Frontal cortex (tissue), 4 donors: ENCODE results near the gene WDR47. TPM values are rescaled to one million over a fixed set of nuclear protein-coding genes. Genes with fewer than 3 reads are reported as not detected.
"Not testable (repeated sequence)": the region's sequence is repeated elsewhere in the genome, so short reads cannot be mapped to it uniquely, and the experiment has no call there.

Experiments used
- DNase-seq, 2 donors: peaks; one replicate each; pipeline ENCODE4 v3.0.0; 2012; ENCODE audit warnings: low spot score in 2 of 2
- FAIRE-seq: peaks from 2 replicates; lab custom pipeline; 2012; peaks lifted over from hg19 to GRCh38; lab: Jason Lieb, UNC
- total RNA-seq: library from RNA; depleted of rRNA; stranded (reverse); fragments of >200 nt; gene quantifications from one replicate; pipeline ENCODE4 v1.2.3, GENCODE V29; 2014
- donor health status: control.
- donor health status: control.
- donor health status: control.

Gene WDR47
- total RNA-seq, 1 donor from 2014 or later, result 277 TPM

DNA sequence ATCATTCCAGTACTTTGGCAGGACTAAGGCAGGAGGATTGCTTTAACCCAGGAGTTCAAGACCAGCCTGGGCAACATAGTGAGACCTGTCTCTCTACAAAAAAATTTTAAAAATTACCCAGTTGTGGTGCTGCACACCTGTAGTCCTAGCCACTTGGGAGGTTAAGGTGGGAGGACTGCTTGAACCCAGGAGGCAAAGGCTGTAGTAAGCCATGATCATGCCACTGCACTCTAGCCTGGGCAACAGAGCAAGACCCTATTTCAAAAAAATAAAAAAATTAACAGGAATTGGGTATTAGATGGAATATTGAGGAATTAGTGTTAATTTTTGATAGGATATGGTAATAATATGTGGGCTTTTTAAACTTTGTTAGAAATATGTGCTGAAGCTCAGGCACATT is 17.1 kb upstream of the WDR47 start:
- no peak for FAIRE-seq
- DNase-seq, result no peak

GRCh38 chr1:109056064-109056463 is 14.2 kb upstream of the WDR47 start:
- DNase-seq (no peak), FAIRE-seq (no peak)

DNA sequence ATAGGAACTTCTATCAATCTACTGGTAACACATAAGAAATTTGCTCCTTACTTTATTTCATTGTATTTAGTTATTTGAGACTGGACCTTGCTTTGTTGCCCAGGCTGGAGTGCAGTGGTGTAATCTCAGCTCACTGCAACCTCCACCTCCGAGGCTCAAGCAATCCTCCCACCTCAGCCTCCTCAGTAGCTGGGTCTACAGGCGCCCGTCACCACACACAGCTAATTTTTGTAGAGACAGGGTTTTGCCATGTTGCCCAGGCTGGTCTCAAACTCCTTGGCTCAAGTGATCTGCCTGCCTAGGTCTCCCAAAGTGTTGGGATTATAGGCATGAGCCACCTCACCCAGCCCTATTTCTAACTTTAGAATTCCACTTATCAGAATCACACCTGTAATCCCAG is 10.2 kb upstream of the WDR47 start:
- not testable (repeated sequence) for FAIRE-seq, DNase-seq

GRCh38 chr1:109050228-109050995 is 8.5 kb upstream of the WDR47 start:
- DNase-seq (no peak), FAIRE-seq (no peak)

DNA sequence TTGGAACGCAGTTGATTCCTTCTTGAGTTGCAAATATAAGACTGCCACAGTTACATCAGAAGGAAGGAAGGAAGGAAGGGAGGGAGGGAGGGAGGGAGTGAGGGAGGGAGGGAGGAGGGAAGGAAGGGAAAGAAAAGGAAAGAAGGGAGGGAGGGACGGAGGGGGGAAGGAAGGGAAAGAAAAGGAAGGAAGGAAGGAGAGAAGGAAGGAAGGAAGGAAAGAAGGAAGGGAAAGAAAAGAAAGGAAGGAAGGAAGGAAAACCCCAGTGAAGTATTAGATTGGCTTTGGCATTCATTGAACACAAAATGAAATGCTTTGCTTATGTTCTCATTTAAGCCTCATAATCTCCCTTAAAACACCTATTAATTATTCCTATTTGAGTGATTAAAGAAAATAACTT is 6.4 kb upstream of the WDR47 start:
- DNase-seq (no peak), FAIRE-seq (no peak)

GRCh38 chr1:109047339-109047738 is 5.4 kb upstream of the WDR47 start:
- FAIRE-seq (no peak), DNase-seq (no peak)

DNA sequence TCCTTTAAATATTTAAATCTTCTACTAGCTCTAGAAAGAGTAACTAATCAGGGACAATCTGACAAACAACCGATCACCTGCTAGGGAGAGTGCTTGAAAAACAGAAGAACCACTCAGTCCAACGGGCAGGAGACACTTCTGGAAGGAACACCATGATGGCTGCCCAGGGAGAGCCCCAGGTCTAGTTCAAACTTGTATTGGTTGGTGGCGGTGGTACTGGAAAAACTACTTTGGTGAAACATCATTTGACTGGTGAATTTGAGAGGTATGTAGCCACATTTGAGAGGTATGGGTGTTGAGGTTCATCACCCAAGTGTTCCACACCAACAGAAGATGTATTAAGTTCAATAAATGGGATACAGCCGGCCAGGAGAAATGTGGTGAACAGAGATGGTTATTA is 4.8 kb upstream of the WDR47 start:
- FAIRE-seq (no peak), DNase-seq (no peak)

DNA sequence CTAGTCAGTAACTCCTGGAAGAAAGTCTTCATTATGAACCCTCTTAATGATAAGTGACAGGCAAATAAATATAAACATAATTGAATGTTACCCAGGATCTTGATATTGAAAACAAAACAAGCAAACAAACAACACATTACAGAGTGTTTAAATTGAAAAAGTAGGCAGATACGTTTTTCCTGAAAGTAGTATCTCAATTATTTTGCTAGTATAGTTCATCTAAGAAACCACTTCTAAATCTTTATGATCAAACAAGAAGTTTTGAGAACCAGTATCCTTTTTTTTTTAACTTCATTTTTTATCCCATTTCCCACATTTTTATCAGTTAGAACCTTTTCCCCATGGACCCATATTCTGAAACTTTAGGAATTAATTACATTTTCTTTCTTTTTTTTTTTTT is 3.7 kb upstream of the WDR47 start:
- DNase-seq (no peak), FAIRE-seq (no peak)

GRCh38 chr1:109040989-109041620 is 797 bp downstream of the WDR47 start:
- peak in 1 of 2 donors; percentile 27 for DNase-seq
- FAIRE-seq, result no peak

- no peak for DNase-seq
- FAIRE-seq, result no peak
Measured at GRCh38 chr1:109040627-109040988, 1.3 kb downstream of the WDR47 start.

DNA sequence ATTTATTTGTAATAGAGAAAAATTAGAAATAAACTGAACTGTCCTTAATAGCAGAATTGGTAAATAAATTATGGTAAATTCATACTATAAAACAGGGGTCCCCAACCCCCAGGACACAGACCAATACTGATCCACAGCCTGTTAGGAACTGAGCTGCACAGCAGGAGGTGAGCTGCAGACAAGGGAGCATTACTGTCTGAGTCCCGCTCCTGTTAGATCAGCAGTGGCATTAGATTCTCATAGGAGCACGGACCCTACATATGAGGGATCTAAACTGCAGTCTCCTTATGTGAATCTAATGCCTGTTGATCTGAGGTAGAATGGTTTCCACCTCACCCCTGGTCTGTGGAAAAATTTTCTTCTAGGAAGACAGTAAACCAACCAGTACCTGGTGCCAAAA is 7.5 kb downstream of the WDR47 start:
- DNase-seq (no peak), FAIRE-seq (no peak)

DNA sequence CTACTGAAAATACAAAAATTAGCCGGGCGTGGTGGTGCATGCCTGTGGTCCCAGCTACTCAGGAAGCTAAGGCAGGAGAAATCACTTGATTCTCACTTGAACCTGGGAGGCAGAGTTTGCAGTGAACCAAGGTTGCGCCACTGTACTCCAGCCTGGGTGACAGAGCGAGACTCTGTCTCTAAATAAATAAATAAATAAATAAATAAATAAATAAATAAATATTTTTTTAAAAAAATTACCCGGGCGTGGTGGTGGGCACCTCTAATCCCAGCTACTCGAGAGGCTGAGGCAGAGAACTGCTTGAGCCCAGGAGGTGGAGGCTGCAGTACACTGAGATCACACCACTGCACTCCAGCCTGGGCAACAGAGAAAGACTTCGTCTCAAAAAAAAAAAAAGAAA is 12.4 kb downstream of the WDR47 start:
- DNase-seq, FAIRE-seq: not testable (repeated sequence)

DNA sequence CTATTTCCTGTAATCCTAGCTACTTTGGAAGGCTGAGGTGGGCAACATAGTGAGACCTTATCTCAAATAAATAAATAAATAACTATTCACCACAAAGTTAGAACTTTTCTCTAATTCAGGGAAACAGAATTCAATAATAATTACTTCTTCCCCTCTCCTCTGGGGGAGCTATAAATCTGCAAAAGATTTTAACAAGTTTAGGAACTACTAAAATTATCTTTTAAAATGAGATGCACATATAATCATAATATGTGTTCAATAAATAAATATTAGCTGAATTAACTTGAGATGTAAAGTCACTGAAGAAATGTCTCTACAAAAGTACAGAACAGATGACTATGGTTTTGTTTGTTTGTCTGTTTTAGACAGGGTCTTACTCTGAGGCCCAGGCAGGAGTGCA is 14.1 kb downstream of the WDR47 start:
- DNase-seq, result no peak
- FAIRE-seq, result no peak

DNA sequence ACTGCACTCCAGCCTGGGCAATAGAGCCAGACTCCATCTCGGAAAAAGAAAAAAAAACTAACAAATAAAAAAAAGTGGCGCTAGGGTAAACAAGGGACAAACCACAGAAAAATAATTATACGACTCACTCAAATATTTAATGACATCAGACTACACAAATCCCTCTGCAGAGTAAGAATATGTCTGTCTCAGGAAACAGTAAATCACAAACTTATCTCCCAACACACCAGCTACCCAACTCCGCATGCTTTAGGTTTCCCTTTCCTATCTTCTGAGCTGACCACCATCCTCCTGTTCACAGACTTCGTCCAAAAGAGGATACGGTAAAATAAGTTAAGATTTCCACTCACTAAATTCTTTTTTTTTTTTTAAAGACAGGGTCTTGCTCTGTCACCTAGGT is 16.2 kb downstream of the WDR47 start:
- FAIRE-seq (no peak), DNase-seq (no peak)

GRCh38 chr1:109024646-109025045 is 17.3 kb downstream of the WDR47 start:
- no peak for DNase-seq
- no peak for FAIRE-seq

- DNase-seq, result no peak
- no peak for FAIRE-seq
Measured at GRCh38 chr1:109020693-109021257, 21.1 kb downstream of the WDR47 start.

GRCh38 chr1:109017719-109018118 is 24.2 kb downstream of the WDR47 start:
- FAIRE-seq, DNase-seq: not testable (repeated sequence)

- no peak for DNase-seq
- no peak for FAIRE-seq
Measured at GRCh38 chr1:109017134-109017533, 24.8 kb downstream of the WDR47 start.

DNA sequence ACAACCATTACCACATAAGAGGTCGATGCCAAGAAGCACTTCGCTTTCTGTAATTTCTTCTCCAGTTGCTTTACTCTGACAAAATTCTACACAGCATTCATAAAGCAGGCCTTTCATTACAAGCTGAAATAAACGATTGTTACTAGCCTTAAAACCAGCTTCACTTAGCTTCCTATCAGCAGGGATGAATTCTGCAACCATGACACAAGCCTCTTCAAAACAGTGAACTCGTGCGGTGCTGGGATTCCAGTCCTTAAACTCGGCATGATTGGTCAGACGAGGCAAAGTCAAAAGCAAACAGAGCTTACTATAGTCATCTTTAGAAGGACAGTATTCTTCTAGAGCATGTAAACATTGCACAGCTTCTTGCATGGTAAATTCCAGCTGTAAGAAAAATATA is 30.6 kb downstream of the WDR47 start:
- no peak for DNase-seq

GRCh38 chr1:108996622-108997021 is 45.3 kb downstream of the WDR47 start:
- DNase-seq, FAIRE-seq: not testable (repeated sequence)

More for the DNA sequence above, 30.6 kb downstream of the WDR47 start:
- no peak for FAIRE-seq

GRCh38 chr1:108983114-108983513 is 58.8 kb downstream of the WDR47 start:
- FAIRE-seq (no peak), DNase-seq (no peak)
